ENCODE data around the gene GLCE.

- no peak for TF ChIP-seq FOXM1 (IDR thresholded peaks at IDR 0.05; ENCODE audit: borderline replicate concordance, low read depth)
- TF ChIP-seq NFIC (IDR thresholded peaks at IDR 0.05), result no peak
- TF ChIP-seq REST (IDR thresholded peaks at IDR 0.05; ENCODE audit: low read depth), result no peak
- TF ChIP-seq CEBPB (IDR thresholded peaks at IDR 0.05), result peak; percentile 77
- no peak for TF ChIP-seq TEAD4 (IDR thresholded peaks at IDR 0.05)
- no peak for TF ChIP-seq RAD21 (IDR thresholded peaks at IDR 0.05; ENCODE audit: low read depth)
- no peak for TF ChIP-seq CREB1 (IDR thresholded peaks at IDR 0.05; ENCODE audit: low read depth)
- no peak for TF ChIP-seq EGR1 (IDR thresholded peaks at IDR 0.05)
- TF ChIP-seq EP300 (IDR thresholded peaks at IDR 0.05; ENCODE audit: borderline replicate concordance), result no peak
- TF ChIP-seq ZBTB7A (IDR thresholded peaks at IDR 0.05; ENCODE audit: low read depth), result no peak
- TF ChIP-seq TCF12 (IDR thresholded peaks at IDR 0.05; ENCODE audit: low read depth), result no peak
- no peak for TF ChIP-seq MAX (IDR thresholded peaks at IDR 0.05)
- TF ChIP-seq TAF1 (IDR thresholded peaks at IDR 0.05; ENCODE audit: low read depth), result no peak
Measured at GRCh38 chr15:69224383-69224782, 63.9 kb downstream of the GLCE start.
